ENCODE results near the gene PRRC2C.
"Not testable (repeated sequence)": the region's sequence is repeated elsewhere in the genome, so short reads cannot be mapped to it uniquely, and the experiment has no call there.

PRRC2C gene

GRCh38 chr1:171500304-171500703 is 15.0 kb downstream of the PRRC2C start:
- DNase-seq = no peak

GRCh38 chr1:171500803-171501202 is 15.5 kb downstream of the PRRC2C start:
- DNase-seq = no peak

- DNase-seq = no peak
Measured at GRCh38 chr1:171501305-171502024, 16.1 kb downstream of the PRRC2C start.

DNA sequence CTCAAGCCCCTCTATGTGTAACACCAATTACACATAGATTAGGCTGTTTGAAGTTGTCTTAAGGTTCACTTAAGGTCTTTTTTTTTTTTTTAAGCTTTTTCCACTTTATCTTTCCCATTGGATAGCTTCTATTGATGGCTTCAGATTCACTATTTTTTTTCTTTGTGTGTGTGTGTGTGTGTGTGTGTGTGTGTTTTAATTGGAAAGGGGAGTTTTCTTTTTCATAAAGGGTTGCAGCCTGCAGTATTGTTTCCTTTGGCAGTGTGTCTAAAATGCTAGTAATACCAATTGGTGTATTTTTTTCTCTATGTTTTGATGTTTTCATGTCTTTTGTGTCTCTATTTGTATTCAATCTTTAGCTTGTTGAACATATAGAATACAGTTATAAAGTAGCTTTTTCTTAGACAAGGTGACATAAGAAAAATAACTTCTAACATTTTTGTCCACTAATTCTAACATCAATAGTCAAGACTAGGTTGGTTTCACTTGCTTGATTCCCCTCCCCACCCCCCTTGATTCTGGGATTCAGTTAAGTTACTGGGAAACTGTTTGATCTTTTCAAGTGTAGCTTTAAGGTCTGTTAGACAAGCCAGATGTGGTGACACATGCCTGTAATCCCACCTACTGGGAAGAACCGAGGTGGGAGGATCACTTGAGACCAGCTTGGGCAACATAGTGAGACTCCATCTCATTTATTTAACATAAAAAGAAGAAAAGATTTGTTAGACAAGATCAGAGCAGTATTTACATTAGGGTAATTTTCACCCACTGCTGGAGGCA is 21.4 kb downstream of the PRRC2C start:
- no peak for DNase-seq

GRCh38 chr1:171507435-171507834 is 22.1 kb downstream of the PRRC2C start:
- DNase-seq = no peak

DNA sequence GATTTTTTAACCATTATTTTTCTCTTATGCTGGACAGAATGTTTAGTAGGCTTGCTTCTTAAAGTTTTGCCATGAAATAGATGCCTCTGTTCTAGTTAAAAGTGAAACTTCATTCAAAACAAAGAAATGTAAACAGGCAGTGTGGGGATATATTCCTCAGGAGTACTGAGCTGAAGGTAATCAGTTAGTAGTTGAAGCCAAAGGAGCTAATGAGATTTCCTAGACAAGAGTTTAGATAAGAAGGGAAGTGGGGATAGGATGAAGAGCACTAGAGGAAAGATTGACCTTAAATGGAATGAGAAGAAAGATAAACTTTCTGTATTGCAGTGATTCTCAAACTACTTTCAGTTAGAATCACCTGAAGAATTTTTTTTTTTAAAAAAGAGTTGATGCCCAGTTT is 23.9 kb downstream of the PRRC2C start:
- DNase-seq = no peak

- no peak for DNase-seq
Measured at GRCh38 chr1:171513743-171514142, 28.4 kb downstream of the PRRC2C start.

DNA sequence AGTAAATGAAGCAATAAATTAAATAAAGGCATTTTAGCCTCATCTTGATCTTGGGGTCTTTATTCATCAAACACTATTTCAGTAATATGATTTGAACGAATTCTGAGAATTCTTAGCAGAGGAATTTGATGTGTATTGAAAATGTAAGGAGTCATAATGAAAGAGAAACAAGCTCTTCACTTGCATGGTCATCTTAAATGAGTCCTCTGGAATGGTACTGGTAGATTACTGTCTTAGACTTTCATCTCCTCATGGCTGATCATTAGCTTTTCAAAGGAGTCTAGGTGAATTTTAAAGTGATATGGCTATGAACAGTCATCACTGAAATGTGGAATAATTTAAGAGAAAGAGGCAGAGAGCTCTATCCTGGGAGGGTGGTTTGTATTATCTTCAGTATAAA is 30.0 kb downstream of the PRRC2C start:
- no peak for DNase-seq

DNA sequence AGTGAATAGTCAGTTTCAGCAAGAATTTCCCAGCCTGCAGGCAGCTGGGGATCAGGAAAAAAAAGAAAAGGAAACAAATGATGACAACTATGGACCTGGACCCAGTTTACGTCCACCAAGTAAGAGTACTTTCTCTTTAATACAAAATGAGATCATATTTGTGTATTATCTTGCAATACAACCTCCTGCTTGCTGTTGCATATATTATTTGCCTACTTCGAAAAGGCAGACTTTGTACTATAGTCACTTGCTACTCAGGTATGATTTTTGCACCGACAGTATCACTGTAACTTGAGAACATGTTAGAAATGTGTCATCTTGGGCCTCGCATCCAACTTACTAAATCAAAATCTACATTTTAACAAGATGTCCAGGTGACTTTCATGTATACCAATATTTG is 30.4 kb downstream of the PRRC2C start:
- no peak for DNase-seq

DNA sequence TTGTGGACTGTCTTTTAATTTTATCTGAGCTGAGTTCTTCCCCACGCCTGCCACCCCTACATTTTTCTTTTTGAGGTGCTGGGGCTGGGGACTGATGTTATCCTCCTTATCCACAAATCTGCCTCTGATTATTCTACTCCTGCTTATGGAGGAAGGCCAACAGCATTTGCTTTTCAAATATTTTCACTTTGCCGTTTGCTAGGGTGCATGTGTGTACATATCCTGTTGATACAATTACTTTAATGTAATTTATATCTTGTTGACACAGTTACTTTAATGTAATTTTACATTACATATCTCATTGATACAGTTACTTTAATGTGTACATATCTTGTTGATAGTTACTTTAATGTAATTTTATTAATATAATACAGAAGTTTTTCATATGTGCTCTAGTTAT is 36.2 kb downstream of the PRRC2C start:
- no peak for DNase-seq

GRCh38 chr1:171530676-171531075 is 45.3 kb downstream of the PRRC2C start:
- DNase-seq = no peak

DNA sequence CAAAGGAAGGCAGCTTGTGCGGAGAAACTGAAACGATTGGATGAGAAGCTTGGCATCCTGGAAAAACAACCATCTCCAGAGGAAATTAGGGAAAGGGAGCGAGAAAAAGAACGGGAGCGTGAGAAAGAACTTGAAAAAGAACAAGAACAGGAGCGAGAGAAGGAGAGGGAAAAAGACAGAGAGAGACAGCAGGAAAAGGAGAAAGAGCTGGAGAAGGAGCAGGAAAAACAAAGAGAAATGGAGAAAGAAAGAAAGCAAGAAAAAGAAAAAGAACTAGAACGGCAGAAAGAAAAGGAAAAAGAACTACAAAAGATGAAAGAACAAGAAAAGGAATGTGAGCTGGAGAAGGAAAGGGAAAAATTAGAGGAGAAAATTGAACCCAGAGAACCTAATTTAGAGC is 47.2 kb downstream of the PRRC2C start:
- DNase-seq = no peak

- no peak for DNase-seq
Measured at GRCh38 chr1:171545523-171545922, 60.2 kb downstream of the PRRC2C start.

DNA sequence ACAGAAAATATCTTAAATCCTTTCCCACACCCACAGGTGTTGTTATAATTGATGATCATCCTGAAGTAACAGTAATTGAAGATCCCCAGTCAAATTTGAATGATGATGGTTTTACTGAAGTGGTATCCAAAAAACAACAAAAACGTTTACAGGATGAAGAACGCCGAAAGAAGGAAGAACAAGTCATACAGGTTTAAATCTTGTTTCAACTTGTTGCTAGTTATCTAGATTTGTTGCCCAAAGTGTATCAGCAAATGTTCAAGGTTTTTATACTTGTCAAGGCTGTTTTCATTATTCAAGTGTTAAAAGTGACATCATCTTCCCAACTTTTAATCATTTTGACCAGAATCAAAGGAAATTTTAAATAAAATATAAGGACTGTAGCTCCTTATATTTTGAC is 64.7 kb downstream of the PRRC2C start:
- DNase-seq = no peak

DNA sequence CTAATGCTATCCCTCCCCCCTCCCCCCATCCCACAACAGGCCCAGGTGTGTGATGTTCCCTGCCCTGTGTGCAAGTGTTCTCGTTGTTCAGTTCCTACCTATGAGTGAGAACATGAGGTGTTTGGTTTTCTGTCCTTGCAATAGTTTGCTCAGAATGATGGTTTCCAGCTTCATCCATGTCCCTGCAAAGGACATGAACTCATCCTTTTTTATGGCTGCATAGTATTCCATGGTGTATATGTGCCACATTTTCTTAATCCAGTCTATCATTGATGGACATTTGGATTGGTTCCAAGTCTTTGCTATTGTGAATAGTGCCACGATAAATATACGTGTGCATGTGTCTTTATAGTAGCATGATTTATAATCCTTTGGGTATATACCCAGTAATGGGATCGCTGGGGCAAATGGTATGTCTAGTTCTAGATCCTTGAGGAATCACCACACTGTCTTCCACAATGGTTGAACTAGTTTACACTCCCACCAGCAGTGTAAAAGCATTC is 65.3 kb downstream of the PRRC2C start:
- not testable (repeated sequence) for DNase-seq

DNA sequence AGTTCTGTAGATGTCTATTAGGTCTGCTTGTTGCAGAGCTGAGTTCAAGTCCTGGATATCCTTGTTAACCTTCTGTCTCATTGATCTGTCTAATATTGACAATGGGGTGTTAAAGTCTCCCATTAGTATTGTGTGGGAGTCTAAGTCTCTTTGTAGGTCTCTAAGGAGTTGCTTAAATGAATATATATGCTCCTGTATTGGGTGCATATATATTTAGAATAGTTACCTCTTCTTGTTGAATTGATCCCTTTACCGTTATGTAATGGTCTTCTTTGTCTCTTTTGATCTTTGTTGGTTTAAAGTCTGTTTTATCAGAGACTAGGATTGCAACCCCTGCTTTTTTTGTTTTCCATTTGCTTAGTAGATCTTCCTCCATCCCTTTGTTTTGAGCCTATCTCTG is 68.6 kb downstream of the PRRC2C start:
- not testable (repeated sequence) for DNase-seq

DNA sequence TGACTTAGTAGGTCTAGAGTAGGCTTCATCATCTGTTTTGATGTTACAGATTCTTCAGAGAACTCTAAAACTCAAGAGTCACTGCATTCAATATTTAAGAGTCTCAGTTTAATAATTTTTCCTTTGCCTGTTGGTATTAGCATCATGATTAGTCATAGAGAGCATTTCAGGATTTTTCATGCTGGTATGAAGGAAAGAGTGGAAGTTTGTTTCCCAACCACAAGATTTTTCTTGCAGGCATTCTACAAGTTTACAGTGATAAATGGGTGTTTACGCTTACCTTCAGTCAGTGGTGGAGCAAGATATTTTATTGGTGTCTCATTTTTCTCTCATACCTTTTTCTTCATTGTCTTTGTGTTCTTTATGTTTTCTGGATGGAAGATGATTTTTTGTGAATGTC is 78.3 kb downstream of the PRRC2C start:
- DNase-seq = no peak

DNA sequence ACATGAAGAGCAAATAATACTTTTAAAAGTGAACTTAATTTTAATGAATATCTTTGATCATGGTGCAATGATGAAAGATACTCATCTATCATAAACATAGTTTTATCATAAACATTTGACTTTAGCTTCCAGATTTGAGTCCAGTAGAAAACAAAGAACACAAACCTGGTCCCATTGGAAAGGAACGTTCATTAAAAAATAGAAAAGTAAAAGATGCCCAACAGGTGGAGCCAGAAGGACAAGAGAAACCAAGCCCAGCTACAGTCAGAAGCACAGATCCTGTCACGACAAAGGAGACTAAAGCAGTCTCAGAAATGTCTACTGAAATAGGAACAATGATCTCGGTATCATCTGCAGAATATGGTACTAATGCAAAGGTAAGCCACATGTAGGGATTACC is 81.1 kb downstream of the PRRC2C start:
- DNase-seq = no peak

- DNase-seq = no peak
Measured at GRCh38 chr1:171570295-171570694, 85.0 kb downstream of the PRRC2C start.

GRCh38 chr1:171576144-171576543 is 90.8 kb downstream of the PRRC2C start:
- DNase-seq = no peak

DNA sequence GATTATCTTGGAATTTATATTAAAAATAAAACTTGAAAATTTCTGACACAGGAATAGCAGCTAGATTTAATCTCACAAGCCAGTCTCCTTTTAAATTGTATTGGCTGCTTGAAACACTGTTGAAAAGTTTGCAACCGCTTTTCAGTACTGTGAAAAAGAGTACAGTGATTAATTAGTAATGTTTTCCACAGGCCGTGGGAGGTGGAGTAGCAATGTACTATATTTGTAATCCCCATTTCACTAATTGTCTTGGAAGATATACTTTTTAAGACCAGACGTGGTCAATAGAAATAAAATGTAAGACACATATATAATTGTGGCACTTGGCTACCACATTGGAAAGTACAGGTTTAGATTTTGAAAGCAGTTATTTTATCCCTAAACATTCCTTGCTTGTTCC is 95.9 kb downstream of the PRRC2C start:
- DNase-seq = no peak

- no peak for DNase-seq
Measured at GRCh38 chr1:171581766-171582165, 96.4 kb downstream of the PRRC2C start.

- no peak for DNase-seq
Measured at GRCh38 chr1:171582589-171582988, 97.3 kb downstream of the PRRC2C start.

Measured in anterior cingulate cortex (tissue), 58 donors.